ENCODE results near the gene DPY19L3. TPM values are rescaled to one million over a fixed set of nuclear protein-coding genes. Genes with fewer than 3 reads are reported as not detected.

DPY19L3 gene
- total and polyA plus RNA-seq, 12 donors: 2.9 to 11.8 (median 4.4) TPM

DNA sequence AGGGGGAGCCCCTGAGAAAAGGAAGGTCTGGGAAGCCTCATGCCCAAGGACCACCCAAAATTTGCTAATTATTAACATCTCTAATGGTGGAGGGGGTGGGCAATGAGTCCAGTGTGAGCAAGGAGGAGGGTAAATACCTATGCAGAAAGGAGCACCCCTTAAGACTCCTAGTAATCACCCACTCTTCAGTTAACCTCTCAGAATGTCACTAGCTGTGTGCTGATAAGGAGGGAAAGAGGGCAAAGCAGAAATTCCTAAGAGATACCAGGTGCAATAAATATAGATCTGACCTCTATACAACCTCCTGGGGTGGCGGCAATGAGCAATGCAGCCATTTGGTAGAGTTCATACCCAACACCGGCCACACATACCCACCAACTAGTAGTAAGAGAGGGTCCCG lies 12.7 kb upstream of the DPY19L3 start:
- H3K27me3 ChIP-seq: peaks cover 0 to 14% (median 0%) of the 10 kb centered on the region in 7 donors

DNA sequence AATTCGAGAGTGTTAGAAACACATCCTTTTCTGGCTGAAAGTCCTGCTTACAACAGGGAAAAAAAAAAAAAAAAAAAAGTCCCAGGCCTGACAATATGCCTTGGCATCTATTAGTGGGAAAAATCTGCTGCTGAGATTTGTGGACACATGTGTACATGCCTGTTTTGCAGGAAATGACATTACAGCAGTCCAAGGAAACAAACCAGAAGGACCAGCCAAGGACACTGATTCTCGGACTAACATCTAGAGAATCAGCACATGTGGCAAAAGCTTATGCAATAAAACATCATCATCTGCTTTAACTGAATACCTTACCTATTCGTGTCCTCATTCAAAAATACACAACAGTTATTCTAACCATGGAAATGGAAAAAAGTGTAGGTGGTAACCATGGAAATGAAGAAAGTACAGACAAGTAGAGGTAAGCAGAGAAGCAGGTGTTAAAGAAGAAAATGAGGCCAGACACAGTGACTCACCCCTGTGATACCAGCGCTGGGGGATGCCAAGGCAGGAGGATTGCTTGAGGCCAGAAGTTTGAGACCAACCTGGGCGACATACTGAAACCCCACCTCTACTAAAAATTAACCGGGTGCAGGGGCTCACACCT lies 9.4 kb upstream of the DPY19L3 start:
- Histone ChIP-seq H3K36me3 (peaks cover 0 to 3% (median 0%) of the 10 kb centered on the region in 9 donors), H3K27ac (no peak overlapping the region), H3K4me1 (peaks cover 0 to 12% (median 0%) of the 10 kb centered on the region in 9 donors), H3K27me3 (peaks cover 0 to 16% (median 0%) of the 10 kb centered on the region in 7 donors), H3K4me3 (no peak overlapping the region), H3K9me3 (no peaks in the 10 kb centered on the region)
- DNase-seq (no peak), ATAC-seq (no peak)
- TF ChIP-seq, protein P1, sequence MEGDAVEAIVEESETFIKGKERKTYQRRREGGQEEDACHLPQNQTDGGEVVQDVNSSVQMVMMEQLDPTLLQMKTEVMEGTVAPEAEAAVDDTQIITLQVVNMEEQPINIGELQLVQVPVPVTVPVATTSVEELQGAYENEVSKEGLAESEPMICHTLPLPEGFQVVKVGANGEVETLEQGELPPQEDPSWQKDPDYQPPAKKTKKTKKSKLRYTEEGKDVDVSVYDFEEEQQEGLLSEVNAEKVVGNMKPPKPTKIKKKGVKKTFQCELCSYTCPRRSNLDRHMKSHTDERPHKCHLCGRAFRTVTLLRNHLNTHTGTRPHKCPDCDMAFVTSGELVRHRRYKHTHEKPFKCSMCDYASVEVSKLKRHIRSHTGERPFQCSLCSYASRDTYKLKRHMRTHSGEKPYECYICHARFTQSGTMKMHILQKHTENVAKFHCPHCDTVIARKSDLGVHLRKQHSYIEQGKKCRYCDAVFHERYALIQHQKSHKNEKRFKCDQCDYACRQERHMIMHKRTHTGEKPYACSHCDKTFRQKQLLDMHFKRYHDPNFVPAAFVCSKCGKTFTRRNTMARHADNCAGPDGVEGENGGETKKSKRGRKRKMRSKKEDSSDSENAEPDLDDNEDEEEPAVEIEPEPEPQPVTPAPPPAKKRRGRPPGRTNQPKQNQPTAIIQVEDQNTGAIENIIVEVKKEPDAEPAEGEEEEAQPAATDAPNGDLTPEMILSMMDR (IDR thresholded peaks at IDR 0.05): no peak
- intact Hi-C loops (cut with DNase I): no loop called here
- 75 to 78% methylated on average over 6 of the region's 6 CpGs for WGBS, 2 donors

More for the DNA sequence above, 12.7 kb upstream of the DPY19L3 start:
- H3K27ac ChIP-seq: no peak overlapping the region
- ATAC-seq: peak in 5 of 8 donors; percentile 4 to 65 (median 47)
- H3K4me3 ChIP-seq: no peak overlapping the region
- 52 to 64% methylated on average over 3 of the region's 3 CpGs for WGBS, 2 donors
- no peaks in the 10 kb centered on the region for H3K9me3 ChIP-seq
- no peaks in the 10 kb centered on the region for H3K36me3 ChIP-seq
- DNase-seq: no peak
- intact Hi-C loops (cut with DNase I): no loop called here
- TF ChIP-seq, protein P1 (IDR thresholded peaks at IDR 0.05): no peak
- peaks cover 0 to 12% (median 0%) of the 10 kb centered on the region in 9 donors for H3K4me1 ChIP-seq

DNA sequence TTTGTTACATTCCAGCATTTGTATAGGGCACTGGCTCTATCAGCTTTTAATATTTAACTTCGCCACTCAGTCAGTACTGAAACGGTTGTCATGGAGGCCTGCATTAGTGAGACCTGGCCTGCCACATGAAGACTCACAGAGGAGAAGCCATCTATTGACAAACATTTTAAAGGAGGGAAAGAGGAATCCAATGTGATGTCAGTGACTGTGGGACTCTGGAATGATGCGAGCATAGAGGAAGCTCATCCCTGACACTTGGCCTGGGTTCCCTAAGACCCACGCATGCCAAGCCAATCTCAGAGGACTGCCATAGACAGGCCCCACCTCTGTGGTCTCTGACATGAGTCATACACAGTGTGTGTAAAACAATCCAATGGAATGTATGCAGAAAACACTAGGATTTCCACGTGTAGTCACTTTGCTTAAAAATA lies 7.9 kb upstream of the DPY19L3 start:
- Histone ChIP-seq H3K4me1 (peaks cover 0 to 8% (median 0%) of the 10 kb centered on the region in 9 donors), H3K4me3 (no peak overlapping the region), H3K36me3 (peaks cover 0 to 3% (median 0%) of the 10 kb centered on the region in 9 donors), H3K9me3 (no peaks in the 10 kb centered on the region), H3K27ac (no peak overlapping the region), H3K27me3 (peaks cover 0 to 30% (median 0%) of the 10 kb centered on the region in 7 donors)
- DNase-seq (no peak), ATAC-seq (no peak)
- WGBS, 2 donors: 73 to 83% methylated on average over 5 of the region's 5 CpGs
- TF ChIP-seq, protein P1 (IDR thresholded peaks at IDR 0.05): no peak
- intact Hi-C loops (cut with DNase I): no loop called here

DNA sequence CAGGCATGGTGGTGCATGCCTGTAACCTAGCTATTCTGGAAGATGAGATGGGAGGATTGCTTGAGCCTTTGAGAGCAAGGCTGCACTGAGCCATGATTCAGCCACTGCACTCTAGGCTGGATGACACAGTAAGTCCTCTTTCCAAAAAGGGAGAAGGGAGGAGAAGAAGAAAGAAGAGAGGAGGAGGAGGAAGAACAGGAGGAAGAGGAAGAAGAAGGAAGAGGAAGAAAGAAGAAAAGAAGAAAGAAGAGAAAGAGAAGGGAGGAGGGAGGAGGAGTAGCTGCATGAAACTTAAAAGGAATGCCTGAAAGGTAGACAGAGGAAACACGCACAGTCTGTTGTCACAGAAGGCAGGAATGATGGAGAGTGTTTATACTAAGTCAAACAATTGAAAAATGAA lies 3.6 kb upstream of the DPY19L3 start:
- ATAC-seq: no peak
- WGBS, 2 donors: 85 to 100% methylated on average over 1 of the region's 1 CpG
- TF ChIP-seq, protein P1 (IDR thresholded peaks at IDR 0.05): no peak
- Histone ChIP-seq H3K4me1 (peaks cover 0 to 24% (median 15%) of the 10 kb centered on the region in 9 donors), H3K27ac (no peak overlapping the region), H3K4me3 (no peak overlapping the region), H3K36me3 (peaks cover 0 to 3% (median 0%) of the 10 kb centered on the region in 9 donors), H3K27me3 (peaks cover 0 to 18% (median 0%) of the 10 kb centered on the region in 7 donors), H3K9me3 (no peaks in the 10 kb centered on the region)
- intact Hi-C loops (cut with DNase I): loop anchor here in 2 of 10 donors (10.0 kb wide), 1 partner anchor 57 kb away; the partner anchor contains the start of gene ZNF507 (in 2 of the 2)
- DNase-seq: no peak
